Subcutaneous adipose tissue (tissue), 4 donors: ENCODE measurements around the gene AGRN. TPM values are rescaled to one million over a fixed set of nuclear protein-coding genes. Genes with fewer than 3 reads are reported as not detected.

Source experiments
- CTCF ChIP-seq: fragments of 450-650 bp; IDR thresholded peaks from one replicate; pipeline ENCODE4 v1.5.1; 2016; ENCODE audit warnings: low read depth, mild to moderate bottlenecking, control low read depth, antibody characterized with exemption, moderate library complexity
- total RNA-seq, 4 donors: library from RNA; depleted of rRNA; stranded (reverse); fragments of >200 nt; gene quantifications; one replicate each; pipeline ENCODE4 v1.1.0, GENCODE V29; 2016

AGRN gene
- total RNA-seq, 4 donors from 2014 or later, result 3.8 to 13.2 (median 10.5) TPM

- no peak for TF ChIP-seq CTCF
Observed at GRCh38 chr1:1092149-1092855, 72.4 kb downstream of the AGRN start.

DNA sequence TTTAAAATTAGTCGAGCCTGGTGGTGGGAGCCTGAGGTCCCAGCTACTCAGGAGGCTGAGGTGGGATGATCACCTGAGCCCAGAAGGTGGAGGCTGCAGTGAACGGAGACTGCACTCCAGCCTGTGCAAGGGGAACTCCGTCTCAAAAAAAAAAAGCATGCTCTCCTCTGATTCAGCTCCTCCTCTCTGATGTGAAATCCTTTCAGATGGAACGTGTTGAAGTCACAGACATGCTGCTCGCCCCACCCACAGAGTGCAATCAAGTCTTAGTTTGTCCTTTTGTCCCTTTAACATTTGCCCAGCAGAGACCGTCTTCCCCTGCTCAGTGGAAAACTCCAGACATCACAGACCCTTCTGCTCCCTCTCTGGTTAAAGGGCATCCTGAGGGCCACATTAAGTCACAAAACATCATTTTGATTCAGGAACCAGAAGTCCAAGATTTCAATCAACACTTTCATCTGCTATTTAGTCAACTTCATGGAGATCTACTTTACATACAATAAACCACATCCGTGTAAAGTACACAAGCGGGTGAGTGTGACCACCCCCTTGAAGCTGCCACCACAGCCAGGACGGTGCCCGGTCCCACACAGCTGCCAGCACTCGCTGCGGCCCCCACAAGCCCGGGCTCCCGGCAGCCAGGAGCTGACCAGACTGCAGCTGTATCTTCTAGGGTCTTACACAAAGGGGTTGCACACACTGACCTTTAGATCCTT is 73.1 kb downstream of the AGRN start:
- no peak for TF ChIP-seq CTCF

GRCh38 chr1:1093610-1093943 is 73.7 kb downstream of the AGRN start:
- no peak for TF ChIP-seq CTCF

- TF ChIP-seq CTCF, result no peak
Observed at GRCh38 chr1:1094981-1095380, 75.1 kb downstream of the AGRN start.

- no peak for TF ChIP-seq CTCF
Observed at GRCh38 chr1:1098681-1099421, 78.9 kb downstream of the AGRN start.

DNA sequence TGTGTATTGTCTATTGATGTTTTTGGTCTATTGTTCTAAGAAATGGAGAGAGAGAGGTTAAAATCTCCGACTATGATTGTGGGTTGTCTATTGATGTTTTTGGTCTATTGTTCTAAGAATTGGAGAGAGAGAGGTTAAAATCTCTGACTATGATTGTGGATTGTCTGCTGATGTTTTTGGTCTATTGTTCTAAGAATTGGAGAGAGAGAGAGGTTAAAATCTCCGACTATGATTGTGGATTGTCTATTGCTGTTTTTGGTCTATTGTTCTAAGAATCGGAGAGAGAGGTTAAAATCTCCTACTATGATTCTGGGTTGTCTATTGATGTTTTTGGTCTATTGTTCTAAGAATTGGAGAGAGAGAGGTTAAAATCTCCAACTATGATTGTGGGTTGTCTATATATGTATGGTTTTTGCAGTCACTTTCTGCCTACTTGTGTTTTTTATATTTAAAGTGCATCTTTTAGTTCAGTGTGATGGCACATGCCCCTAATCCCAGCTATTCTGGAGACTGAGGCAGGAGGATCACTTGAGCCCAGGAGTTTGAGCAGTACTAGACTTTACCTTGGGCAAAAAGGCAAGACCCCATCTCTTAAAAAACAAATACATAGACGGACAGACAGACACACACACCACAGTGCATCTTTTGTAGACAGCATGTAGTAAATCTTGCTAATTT is 79.7 kb downstream of the AGRN start:
- TF ChIP-seq CTCF, result no peak

DNA sequence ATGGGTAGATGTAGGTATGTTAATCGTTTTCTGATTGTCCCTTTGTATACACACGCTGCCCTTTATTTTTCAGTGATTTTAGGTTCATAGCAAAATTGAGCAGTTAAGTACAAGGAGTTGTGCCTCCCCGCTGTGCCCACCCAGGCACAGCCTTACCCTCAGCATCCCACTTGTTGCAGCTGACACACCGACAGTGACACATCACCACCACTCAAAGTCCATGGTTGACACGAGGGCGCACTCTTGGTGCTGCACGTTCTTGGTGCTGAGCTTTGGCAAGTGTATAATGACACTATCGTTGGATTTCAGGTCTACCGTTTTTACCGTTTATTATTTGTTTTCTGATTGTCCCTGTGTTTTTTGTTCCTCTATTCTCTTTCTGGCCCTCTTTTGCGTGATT is 80.4 kb downstream of the AGRN start:
- TF ChIP-seq CTCF, result no peak
